Activated T-helper 1 cell treated with anti-CD3 and anti-CD28 coated beads, Interleukin-2, amount 50 U/mL, for 16 hours (primary cell): ENCODE results near the gene EFCAB13.
"Not testable (repeated sequence)": the region's sequence is repeated elsewhere in the genome, so short reads cannot be mapped to it uniquely, and the experiment has no call there.

Experiments used
- DNase-seq, 2 donors: peaks; one replicate each; pipeline ENCODE4 v3.0.0-alpha.2; 2020; ENCODE audit warnings: low read depth in 1 of 2, low spot score in 1 of 2

Gene EFCAB13

GRCh38 chr17:47324224-47325020 lies 667 bp downstream of the EFCAB13 start:
- peak; percentile 7 to 27 for DNase-seq

GRCh38 chr17:47325176-47325575 lies 1.4 kb downstream of the EFCAB13 start:
- DNase-seq: no peak

GRCh38 chr17:47330548-47330947 lies 6.8 kb downstream of the EFCAB13 start:
- DNase-seq: no peak

GRCh38 chr17:47332287-47332686 lies 8.5 kb downstream of the EFCAB13 start:
- no peak for DNase-seq

- DNase-seq: no peak
Observed at GRCh38 chr17:47335101-47335936, 11.6 kb downstream of the EFCAB13 start.

GRCh38 chr17:47338026-47338425 lies 14.3 kb downstream of the EFCAB13 start:
- no peak for DNase-seq

- DNase-seq: no peak
Observed at GRCh38 chr17:47352848-47353247, 29.1 kb downstream of the EFCAB13 start.

- DNase-seq: no peak
Observed at GRCh38 chr17:47358652-47359051, 34.9 kb downstream of the EFCAB13 start.

- no peak for DNase-seq
Observed at GRCh38 chr17:47363171-47363570, 39.4 kb downstream of the EFCAB13 start.

GRCh38 chr17:47367257-47367656 lies 43.5 kb downstream of the EFCAB13 start:
- no peak for DNase-seq

GRCh38 chr17:47368262-47368661 lies 44.5 kb downstream of the EFCAB13 start:
- DNase-seq: no peak

- DNase-seq: not testable (repeated sequence)
Observed at GRCh38 chr17:47370899-47371298, 47.1 kb downstream of the EFCAB13 start.

GRCh38 chr17:47373002-47373401 lies 49.2 kb downstream of the EFCAB13 start:
- no peak for DNase-seq

GRCh38 chr17:47376247-47376646 lies 52.5 kb downstream of the EFCAB13 start:
- DNase-seq: no peak

- no peak for DNase-seq
Observed at GRCh38 chr17:47388825-47389224, 65.1 kb downstream of the EFCAB13 start.

GRCh38 chr17:47397532-47398128 lies 73.9 kb downstream of the EFCAB13 start:
- DNase-seq: not testable (repeated sequence)

GRCh38 chr17:47400333-47400732 lies 76.6 kb downstream of the EFCAB13 start:
- DNase-seq: no peak

- DNase-seq: no peak
Observed at GRCh38 chr17:47401100-47401499, 77.3 kb downstream of the EFCAB13 start.

- no peak for DNase-seq
Observed at GRCh38 chr17:47404006-47404405, 80.3 kb downstream of the EFCAB13 start.

GRCh38 chr17:47404875-47405274 lies 81.1 kb downstream of the EFCAB13 start:
- DNase-seq: no peak

- no peak for DNase-seq
Observed at GRCh38 chr17:47413872-47414271, 90.1 kb downstream of the EFCAB13 start.

- no peak for DNase-seq
Observed at GRCh38 chr17:47414612-47415011, 90.9 kb downstream of the EFCAB13 start.
